Mesendoderm (in vitro differentiated cells): ENCODE results near the gene PDSS2.

ENCODE experiments used
- DNase-seq: peaks from one replicate; pipeline ENCODE4 v3.0.0; 2013
- H2AK5ac ChIP-seq: 2 replicates; pipeline ENCODE4 v1.6.1; 2013; ENCODE audit warnings: low read length, inconsistent platforms
- H2BK120ac ChIP-seq: 2 replicates; pipeline ENCODE4 v1.6.1; 2013; ENCODE audit warnings: low read depth, mild to moderate bottlenecking, low read length, moderate library complexity, mixed read lengths
- H2BK15ac ChIP-seq: replicated peaks from 2 replicates; pipeline ENCODE4 v1.6.1; 2013; ENCODE audit warnings: low read depth, mild to moderate bottlenecking, moderate library complexity
- H2BK5ac ChIP-seq: 2 replicates; pipeline ENCODE4 v1.6.1; 2013; ENCODE audit warnings: low read length, inconsistent platforms
- H3K18ac ChIP-seq: 2 replicates; pipeline ENCODE4 v1.6.1; 2013; ENCODE audit warnings: mild to moderate bottlenecking, low read length, mixed read lengths
- H3K23ac ChIP-seq: one replicate; pipeline ENCODE4 v1.6.1; 2013; ENCODE audit warnings: low read length
- H3K27ac ChIP-seq: 2 replicates; pipeline ENCODE4 v1.5.1; 2013; ENCODE audit warnings: low read depth, mild to moderate bottlenecking, inconsistent platforms, low read length, moderate library complexity
- H3K27me3 ChIP-seq: 2 replicates; pipeline ENCODE4 v1.6.1; 2013; ENCODE audit warnings: low read length, control low read depth, mild to moderate bottlenecking, inconsistent platforms; ENCODE audit not compliant: insufficient read depth, poor library complexity
- H3K36me3 ChIP-seq: 2 replicates; pipeline ENCODE4 v1.6.1; 2013; ENCODE audit warnings: low read length, inconsistent platforms; ENCODE audit not compliant: control insufficient read depth, insufficient read depth
- H3K4ac ChIP-seq: one replicate; pipeline ENCODE4 v1.6.1; 2013; ENCODE audit warnings: low read depth, mild to moderate bottlenecking, low read length, moderate library complexity
- H3K4me1 ChIP-seq: 2 replicates; pipeline ENCODE4 v1.6.1; 2013; ENCODE audit warnings: low read depth, low read length, inconsistent platforms; ENCODE audit not compliant: control insufficient read depth
- H3K4me2 ChIP-seq: 2 replicates; pipeline ENCODE4 v1.6.1; 2013; ENCODE audit warnings: low read length
- H3K4me3 ChIP-seq: 2 replicates; pipeline ENCODE4 v1.5.1; 2013; ENCODE audit warnings: mild to moderate bottlenecking, low read length
- H3K56ac ChIP-seq: one replicate; pipeline ENCODE4 v1.6.1; 2013; ENCODE audit warnings: low read length
- H3K79me1 ChIP-seq: 2 replicates; pipeline ENCODE4 v1.6.1; 2013; ENCODE audit warnings: low read length, inconsistent platforms
- H3K79me2 ChIP-seq: 2 replicates; pipeline ENCODE4 v1.6.1; 2013; ENCODE audit warnings: mild to moderate bottlenecking, low read length; ENCODE audit not compliant: control insufficient read depth, insufficient read depth
- H3K9ac ChIP-seq: 2 replicates; pipeline ENCODE4 v1.6.1; 2013; ENCODE audit warnings: low read length, inconsistent platforms
- H4K5ac ChIP-seq: one replicate; pipeline ENCODE4 v1.6.1; 2013; ENCODE audit warnings: low read length
- H4K8ac ChIP-seq: one replicate; pipeline ENCODE4 v1.6.1; 2013; ENCODE audit warnings: low read depth, mild to moderate bottlenecking, control low read depth, low read length, moderate library complexity
- WGBS: extraction: QIAGEN DNeasy Blood & Tissue Kit; methylation state at CpG from one replicate; pipeline ENCODE4 v1.1.7; 2013; ENCODE audit warnings: low lambda C conversion rate, missing lambda C conversion rate; ENCODE audit not compliant: insufficient coverage; ENCODE audit errors: extremely low coverage; 5-methylcytosine and 5-hydroxymethylcytosine counted together

Gene PDSS2

DNA sequence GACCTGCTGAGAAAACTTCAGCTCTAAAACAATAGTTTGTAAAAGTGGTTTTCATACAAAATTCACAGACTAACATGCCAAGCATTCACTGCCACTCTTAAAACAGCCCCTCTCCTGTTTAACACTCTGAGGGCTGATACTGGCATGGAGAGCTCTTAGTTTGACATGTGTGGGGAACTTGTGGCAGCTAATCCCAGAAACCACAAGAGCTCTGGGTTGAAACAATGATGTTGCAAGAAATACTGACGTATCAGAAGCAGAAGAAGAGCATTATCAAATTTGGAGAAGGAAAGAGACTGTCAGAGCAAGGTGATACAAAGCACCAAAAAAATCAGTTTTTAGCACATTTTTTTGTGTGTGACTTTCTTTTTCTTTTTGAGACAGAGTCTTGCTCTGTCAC, 349.2 kb downstream of the PDSS2 start:
- H2BK15ac ChIP-seq, result no peak overlapping the region
- WGBS, result no CpG with 5 or more reads among the region's 1 CpG
- H3K79me2 ChIP-seq, result peaks cover 22% of the 10 kb centered on the region
- H3K27me3 ChIP-seq, result no peaks in the 10 kb centered on the region
- no peak overlapping the region for H3K4ac ChIP-seq
- H3K23ac ChIP-seq, result no peak overlapping the region
- no peak for DNase-seq
- H3K36me3 ChIP-seq, result no peaks in the 10 kb centered on the region
- H3K4me2 ChIP-seq, result no peak overlapping the region
- H4K8ac ChIP-seq, result no peak overlapping the region
- H3K9ac ChIP-seq, result no peak overlapping the region
- no peak overlapping the region for H2AK5ac ChIP-seq
- H3K56ac ChIP-seq, result no peak overlapping the region
- H3K27ac ChIP-seq, result no peak overlapping the region
- peaks cover 6% of the 10 kb centered on the region for H3K79me1 ChIP-seq
- no peak overlapping the region for H2BK120ac ChIP-seq
- no peak overlapping the region for H3K18ac ChIP-seq
- H3K4me1 ChIP-seq, result peaks cover 6% of the 10 kb centered on the region
- no peak overlapping the region for H4K5ac ChIP-seq
- no peak overlapping the region for H2BK5ac ChIP-seq
- no peak overlapping the region for H3K4me3 ChIP-seq

- H3K4me3 ChIP-seq, result no peak overlapping the region
- no peak overlapping the region for H4K5ac ChIP-seq
- H2AK5ac ChIP-seq, result no peak overlapping the region
- H3K56ac ChIP-seq, result peak overlapping the region; percentile 12
- no peaks in the 10 kb centered on the region for H3K27me3 ChIP-seq
- H3K27ac ChIP-seq, result no peak overlapping the region
- no peaks in the 10 kb centered on the region for H3K36me3 ChIP-seq
- H3K4ac ChIP-seq, result no peak overlapping the region
- no peak overlapping the region for H3K9ac ChIP-seq
- no peak for DNase-seq
- H3K18ac ChIP-seq, result no peak overlapping the region
- peaks cover 6% of the 10 kb centered on the region for H3K4me1 ChIP-seq
- no peak overlapping the region for H2BK120ac ChIP-seq
- no peak overlapping the region for H3K23ac ChIP-seq
- H4K8ac ChIP-seq, result no peak overlapping the region
- no CpG with 5 or more reads among the region's 17 CpGs for WGBS
- peaks cover 4% of the 10 kb centered on the region for H3K79me1 ChIP-seq
- no peak overlapping the region for H2BK15ac ChIP-seq
- H3K4me2 ChIP-seq, result no peak overlapping the region
- no peak overlapping the region for H2BK5ac ChIP-seq
- peaks cover 17% of the 10 kb centered on the region for H3K79me2 ChIP-seq
Measured at GRCh38 chr6:107108201-107108890, 351.0 kb downstream of the PDSS2 start.

- no peaks in the 10 kb centered on the region for H3K27me3 ChIP-seq
- no peak overlapping the region for H4K8ac ChIP-seq
- no peak overlapping the region for H2BK5ac ChIP-seq
- H3K56ac ChIP-seq, result peak overlapping the region; percentile 12
- no CpG with 5 or more reads among the region's 4 CpGs for WGBS
- no peak overlapping the region for H3K4me2 ChIP-seq
- H3K36me3 ChIP-seq, result no peaks in the 10 kb centered on the region
- H3K4me3 ChIP-seq, result no peak overlapping the region
- no peak overlapping the region for H2BK15ac ChIP-seq
- peaks cover 8% of the 10 kb centered on the region for H3K79me1 ChIP-seq
- H3K27ac ChIP-seq, result no peak overlapping the region
- H2BK120ac ChIP-seq, result no peak overlapping the region
- DNase-seq, result no peak
- no peak overlapping the region for H3K18ac ChIP-seq
- no peak overlapping the region for H3K4ac ChIP-seq
- H3K23ac ChIP-seq, result no peak overlapping the region
- H3K79me2 ChIP-seq, result peaks cover 16% of the 10 kb centered on the region
- H3K4me1 ChIP-seq, result peaks cover 8% of the 10 kb centered on the region
- H3K9ac ChIP-seq, result no peak overlapping the region
- H2AK5ac ChIP-seq, result no peak overlapping the region
- no peak overlapping the region for H4K5ac ChIP-seq
Measured at GRCh38 chr6:107107791-107108190, 351.6 kb downstream of the PDSS2 start.

DNA sequence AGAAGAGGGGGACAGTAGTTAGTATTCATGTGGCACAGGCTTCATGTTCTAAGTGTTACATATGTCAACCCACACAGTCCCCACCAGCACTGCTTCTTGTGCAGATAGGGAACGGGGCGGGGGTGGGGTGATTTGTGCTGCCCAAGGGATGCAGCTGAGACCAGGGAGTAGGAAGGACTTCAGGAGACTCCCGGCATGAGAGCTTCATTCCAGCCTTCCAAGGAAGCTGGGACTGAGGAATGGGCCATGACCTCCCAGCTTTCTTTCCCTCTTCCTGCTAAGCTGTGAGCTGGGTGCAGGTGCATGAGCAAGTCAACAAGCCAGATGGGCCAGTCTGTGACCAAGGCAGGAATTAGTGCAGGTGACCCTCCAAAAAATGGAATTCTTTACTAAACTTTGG, 353.2 kb downstream of the PDSS2 start:
- Histone ChIP-seq H3K9ac (no peak overlapping the region), H4K5ac (no peak overlapping the region), H4K8ac (no peak overlapping the region), H2AK5ac (no peak overlapping the region), H3K4me2 (no peak overlapping the region), H3K36me3 (no peaks in the 10 kb centered on the region), H3K56ac (peak overlapping the region; percentile 9), H3K4ac (no peak overlapping the region), H3K4me1 (peaks cover 8% of the 10 kb centered on the region), H3K79me2 (peaks cover 13% of the 10 kb centered on the region), H3K18ac (no peak overlapping the region), H2BK15ac (no peak overlapping the region), H3K4me3 (no peak overlapping the region), H3K23ac (no peak overlapping the region), H3K27ac (no peak overlapping the region), H3K27me3 (no peaks in the 10 kb centered on the region), H2BK5ac (no peak overlapping the region), H3K79me1 (peaks cover 15% of the 10 kb centered on the region), H2BK120ac (no peak overlapping the region)
- no CpG with 5 or more reads among the region's 3 CpGs for WGBS
- peak; percentile 50 for DNase-seq

GRCh38 chr6:107105511-107106116, 353.8 kb downstream of the PDSS2 start:
- Histone ChIP-seq H2BK15ac (no peak overlapping the region), H3K79me1 (peaks cover 15% of the 10 kb centered on the region), H3K56ac (peak overlapping the region; percentile 9), H3K4me1 (peaks cover 8% of the 10 kb centered on the region), H3K4me2 (no peak overlapping the region), H2AK5ac (no peak overlapping the region), H3K36me3 (no peaks in the 10 kb centered on the region), H4K8ac (no peak overlapping the region), H2BK5ac (no peak overlapping the region), H3K23ac (no peak overlapping the region), H3K9ac (no peak overlapping the region), H4K5ac (no peak overlapping the region), H3K4ac (no peak overlapping the region), H2BK120ac (no peak overlapping the region), H3K18ac (peak overlapping the region; percentile 3), H3K27me3 (no peaks in the 10 kb centered on the region), H3K79me2 (peaks cover 15% of the 10 kb centered on the region), H3K27ac (no peak overlapping the region), H3K4me3 (no peak overlapping the region)
- no CpG with 5 or more reads among the region's 7 CpGs for WGBS
- DNase-seq, result no peak
